Erythroblast (primary cell): ENCODE data around the gene PYGB.

Experiments
- GATA1 ChIP-seq: IDR thresholded peaks from 2 replicates; pipeline ENCODE4 v1.6.1; 2011; ENCODE audit warnings: low read depth, mild to moderate bottlenecking, control low read depth, low read length, moderate library complexity
- POLR2A ChIP-seq: IDR thresholded peaks from 2 replicates; pipeline ENCODE4 v1.6.1; 2011; ENCODE audit warnings: mild to moderate bottlenecking, low read length

GRCh38 chr20:25249198-25249931 lies 1.5 kb downstream of the PYGB start:
- TF ChIP-seq POLR2A (no peak), GATA1 (no peak)
